Stimulated activated CD4-positive, alpha-beta T cell treated with anti-CD3 and anti-CD28 coated beads, Interleukin-4, amount 100 ng/mL, for 24 hours (primary cell): ENCODE data around the gene SF3B6.
"Not testable (repeated sequence)": the region's sequence is repeated elsewhere in the genome, so short reads cannot be mapped to it uniquely, and the experiment has no call there.

Experiments used
- DNase-seq: peaks from one replicate; pipeline ENCODE4 v3.0.0-alpha.2; 2020

SF3B6 gene, protein sequence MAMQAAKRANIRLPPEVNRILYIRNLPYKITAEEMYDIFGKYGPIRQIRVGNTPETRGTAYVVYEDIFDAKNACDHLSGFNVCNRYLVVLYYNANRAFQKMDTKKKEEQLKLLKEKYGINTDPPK

DNA sequence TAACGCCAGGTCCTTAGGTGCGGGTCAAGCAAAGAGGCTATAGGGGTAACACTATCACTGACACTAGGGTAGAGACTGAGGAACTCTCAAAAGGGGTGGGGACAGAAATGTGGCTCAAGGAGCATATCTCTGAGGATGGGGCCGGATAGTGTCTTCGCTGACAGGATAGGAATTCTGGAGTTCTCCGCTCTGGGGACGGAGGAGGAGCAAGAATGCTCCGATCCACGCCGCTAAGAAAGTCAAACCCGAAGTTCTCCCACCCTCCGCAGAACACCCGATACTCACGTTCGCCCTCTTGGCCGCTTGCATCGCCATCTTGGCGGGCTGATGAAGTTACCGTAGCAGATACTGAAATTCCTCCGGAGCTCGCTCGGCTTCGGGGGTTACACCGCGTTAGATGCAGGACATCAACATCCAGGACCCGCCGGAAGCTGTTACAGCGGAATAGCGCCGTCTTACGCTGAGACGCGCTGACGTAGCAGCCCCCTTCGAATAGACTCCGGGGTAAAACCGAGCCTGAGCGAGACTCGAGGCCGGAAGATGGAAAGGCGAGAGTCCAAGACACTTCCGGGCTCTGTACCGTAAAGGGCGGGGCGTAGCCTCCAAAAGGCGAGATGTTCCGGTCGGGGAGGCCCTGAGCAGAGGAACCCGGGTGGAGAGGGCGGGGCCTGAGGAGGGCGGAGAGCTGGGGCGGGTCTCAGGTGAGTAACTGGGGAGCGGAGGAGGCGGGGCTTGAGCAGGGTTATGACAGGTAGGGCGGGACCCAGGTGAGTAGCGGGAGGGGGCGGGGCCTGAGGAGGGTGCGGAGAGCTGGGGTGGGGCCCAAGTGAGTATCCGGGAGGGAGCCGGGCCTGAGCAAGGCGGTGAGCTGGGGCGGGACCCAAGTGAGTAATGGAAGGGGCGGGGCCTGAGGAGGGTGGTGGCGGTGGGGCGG is at the start of gene SF3B6:
Gene SF3B6 (minus strand): TSS at position 412 of the 934 bp plus-strand sequence. CDS start 97 bp downstream, at position 315.
- DNase-seq = peak; percentile 99

DNA sequence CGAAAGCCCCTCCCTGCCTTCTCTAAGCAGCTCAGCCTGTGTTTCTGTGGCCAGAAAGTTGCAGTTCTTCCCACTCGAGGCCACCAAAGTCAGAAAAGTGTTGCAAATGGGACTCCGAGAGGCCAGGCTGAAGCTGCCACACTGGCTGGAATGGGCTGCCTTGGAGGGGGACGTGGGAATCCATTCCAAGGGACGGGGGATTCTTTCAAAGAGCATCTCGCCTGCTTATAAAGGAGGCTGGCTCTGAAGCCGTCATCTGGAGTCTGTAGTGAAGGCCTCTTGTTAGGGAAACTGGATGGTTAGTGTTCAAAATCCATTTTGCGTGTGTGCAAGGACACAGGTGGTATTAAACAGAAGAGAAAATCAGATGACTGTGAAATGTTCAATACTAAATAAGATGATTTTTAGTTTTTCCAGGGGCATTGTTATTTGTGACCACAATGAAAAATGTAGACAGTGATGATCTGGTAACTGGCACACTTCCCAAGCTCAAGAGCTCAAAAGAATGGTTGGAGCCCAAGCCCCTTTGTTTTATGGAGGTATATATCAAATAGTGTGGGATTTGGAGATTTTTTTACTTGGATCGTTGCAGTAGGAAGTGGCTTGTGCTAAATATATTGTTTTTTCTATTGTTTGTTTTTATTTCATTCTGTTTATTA is 47.9 kb upstream of the SF3B6 start:
- no peak for DNase-seq

DNA sequence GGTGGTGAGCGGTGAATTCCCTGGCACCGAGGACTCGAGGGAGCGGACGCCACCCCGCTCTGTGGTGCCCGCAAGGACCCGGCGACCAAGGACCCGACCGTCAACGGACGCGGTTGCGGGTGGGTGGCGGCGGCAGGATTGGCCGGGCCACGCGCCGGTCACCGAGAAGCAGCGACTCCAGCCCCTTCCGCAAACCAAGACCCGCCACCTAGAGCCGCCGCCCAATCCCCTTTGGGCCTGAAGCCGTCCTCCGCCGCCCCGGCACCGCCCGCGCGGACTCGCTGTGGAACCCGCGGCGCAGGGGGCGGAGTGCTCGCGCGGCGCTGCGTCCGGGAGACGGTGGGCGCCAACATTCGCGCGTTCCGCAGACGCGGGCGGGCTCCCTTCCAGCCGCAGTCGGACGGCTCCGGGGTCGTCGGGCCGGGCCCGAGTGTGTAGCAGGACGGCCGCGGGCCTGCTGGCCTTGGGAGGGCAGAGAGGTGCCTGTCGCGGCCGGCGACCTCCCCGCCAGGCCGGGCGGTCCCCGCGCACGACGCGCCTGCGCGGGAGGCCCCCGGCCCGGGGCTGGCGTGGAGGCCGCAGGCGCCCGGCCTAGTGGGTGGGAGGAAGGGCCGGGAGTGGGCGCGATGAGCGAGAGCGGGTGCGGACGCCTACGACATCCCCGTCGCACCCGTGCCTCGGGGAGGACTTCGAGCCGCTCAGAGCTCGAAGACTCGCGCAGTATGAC is 47.2 kb upstream of the SF3B6 start, which contains the start of the genes FAM228B and PFN4:
Gene FAM228B (plus strand): TSS at position 275 of the 727 bp plus-strand sequence. CDS start 893 bp downstream, outside the sequence.
Gene PFN4 (minus strand): TSS at position 140 of the 727 bp plus-strand sequence. CDS start 799 bp downstream, outside the sequence.
- DNase-seq = peak; percentile 58

DNA sequence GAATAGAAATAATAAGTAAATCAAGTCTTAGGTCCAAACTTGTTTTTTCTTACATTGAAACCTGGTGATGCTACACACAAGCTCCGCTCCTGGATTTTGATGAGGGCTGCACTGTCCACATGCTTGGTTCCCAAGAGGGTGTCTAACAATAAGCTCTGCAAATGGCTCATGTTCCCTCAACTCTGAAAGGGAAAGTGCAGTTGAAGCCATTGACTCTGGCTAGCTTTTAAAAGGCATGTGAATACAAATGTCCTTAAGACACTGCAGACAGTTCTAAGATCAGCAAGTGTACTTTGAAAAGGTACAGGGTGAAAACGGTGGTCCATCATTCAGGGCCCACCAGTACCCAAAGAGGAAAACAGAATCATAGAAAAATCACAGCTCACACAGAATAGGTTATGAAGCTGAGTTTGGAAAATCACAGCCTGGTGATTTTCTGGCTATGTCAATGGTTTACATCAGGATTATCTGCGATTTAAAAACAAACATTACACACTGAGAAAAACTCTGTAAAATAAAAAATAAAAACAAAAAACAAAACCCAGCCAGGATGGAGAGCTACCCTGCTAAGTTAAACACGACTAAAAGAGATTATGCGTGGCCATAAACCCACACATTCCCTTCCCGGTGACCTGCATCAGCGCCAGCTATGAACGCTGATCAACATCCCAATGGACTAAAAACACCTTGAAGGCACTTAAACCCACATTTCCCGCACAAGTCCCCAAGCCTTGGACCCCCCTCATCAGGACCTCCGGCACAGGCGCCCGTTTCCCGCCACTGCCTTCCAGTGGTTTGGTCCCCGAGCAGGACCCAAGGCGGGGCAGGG is 46.5 kb upstream of the SF3B6 start:
- no peak for DNase-seq

DNA sequence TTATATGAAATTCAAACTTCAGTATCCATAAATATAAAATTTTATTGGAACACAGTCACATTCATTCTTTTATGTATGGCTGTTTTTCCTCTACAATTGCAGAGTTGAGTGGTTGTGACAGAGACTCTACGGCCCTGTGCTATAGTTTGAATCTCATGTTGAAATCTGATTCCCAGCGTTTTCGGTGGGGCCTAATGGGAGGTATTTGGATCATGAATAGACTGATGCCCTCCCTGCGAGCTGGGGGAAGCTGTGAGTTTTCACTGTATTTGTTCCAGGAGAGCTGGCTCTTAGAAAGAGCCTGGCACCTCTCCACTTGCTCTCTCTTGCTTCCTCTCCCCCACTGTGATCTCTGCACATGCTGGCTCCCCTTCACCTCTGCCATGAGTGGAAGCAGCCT is 45.3 kb upstream of the SF3B6 start:
- no peak for DNase-seq

DNA sequence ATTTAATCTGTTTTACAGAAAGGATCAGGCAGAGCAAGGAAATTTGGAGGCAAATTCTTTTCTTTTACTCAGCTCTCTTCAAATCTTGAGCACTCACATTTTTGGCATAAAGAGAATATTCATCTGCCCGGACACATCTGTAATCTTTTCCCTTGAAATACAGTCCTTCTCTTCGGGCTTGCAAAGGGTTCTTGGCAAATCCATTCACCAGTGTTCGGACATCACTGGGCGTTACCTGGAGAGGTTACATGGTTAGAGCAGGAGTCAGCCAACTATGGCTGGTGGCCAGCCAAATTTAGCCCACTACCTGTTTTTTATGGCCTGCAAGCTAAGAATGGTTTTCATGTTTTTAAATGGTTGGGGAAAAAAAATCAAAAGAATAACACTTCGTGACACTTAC is 44.9 kb upstream of the SF3B6 start:
- no peak for DNase-seq

DNA sequence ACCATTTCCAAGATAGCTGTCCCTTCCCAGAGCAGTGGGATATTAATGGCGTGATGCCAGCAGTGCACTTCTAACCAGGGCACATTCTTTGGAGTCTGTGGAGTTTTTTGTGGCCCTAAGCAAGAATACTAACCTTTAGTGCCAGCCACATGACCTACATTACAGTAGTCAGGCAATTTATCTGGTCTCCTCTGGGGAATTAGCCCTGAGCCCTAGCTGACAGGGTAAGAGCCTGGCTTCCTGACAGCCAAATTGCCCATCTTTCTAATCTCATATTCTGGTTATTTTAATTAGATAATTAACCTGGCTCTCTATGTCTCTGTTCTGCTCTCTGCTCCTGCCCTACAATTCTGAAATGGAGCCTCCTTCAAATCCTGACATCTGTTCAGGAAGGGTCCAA is 41.8 kb upstream of the SF3B6 start:
- no peak for DNase-seq

DNA sequence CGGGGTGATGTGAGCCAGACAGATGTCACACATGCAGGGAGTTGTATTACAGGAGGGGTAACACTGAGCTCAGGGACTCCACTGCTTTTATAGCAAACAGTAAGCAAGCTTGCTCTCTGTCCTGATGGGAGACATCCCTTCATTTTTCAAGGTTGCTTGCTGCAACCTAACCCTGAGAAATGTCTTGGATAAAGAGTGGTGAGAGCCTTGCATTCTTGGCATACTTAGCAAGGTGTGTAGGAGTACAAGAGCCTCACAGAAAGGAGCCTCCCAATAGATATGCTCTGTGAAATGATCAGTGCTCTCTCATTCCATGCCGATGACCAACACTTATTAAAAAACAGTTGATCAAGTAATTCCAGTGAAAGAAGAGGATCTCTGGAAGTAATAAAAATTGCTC is 38.9 kb upstream of the SF3B6 start:
- DNase-seq = no peak

DNA sequence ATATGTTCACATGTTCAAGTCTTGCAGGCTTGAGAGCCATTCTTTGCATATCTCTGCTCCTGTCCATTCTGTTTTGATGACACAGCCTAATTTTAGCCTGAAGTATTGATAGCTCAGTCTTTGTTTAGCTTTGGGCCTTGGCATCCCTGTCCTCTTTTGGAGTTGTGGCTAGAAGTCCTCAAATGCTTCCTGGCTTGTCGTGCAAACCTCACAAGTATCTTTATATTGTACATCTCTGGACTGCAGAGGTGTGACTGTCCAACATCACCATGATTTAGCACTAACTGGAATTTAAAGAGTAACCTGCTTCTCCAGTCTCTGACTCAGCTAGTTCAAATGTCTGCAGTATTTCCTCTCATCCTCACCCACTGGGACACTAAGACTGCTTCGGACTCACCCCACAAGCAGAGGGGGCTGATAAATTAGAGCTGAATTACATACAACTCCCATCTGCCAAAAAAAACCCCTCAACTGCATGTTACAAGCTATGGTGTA is 35.3 kb upstream of the SF3B6 start:
- DNase-seq = no peak

DNA sequence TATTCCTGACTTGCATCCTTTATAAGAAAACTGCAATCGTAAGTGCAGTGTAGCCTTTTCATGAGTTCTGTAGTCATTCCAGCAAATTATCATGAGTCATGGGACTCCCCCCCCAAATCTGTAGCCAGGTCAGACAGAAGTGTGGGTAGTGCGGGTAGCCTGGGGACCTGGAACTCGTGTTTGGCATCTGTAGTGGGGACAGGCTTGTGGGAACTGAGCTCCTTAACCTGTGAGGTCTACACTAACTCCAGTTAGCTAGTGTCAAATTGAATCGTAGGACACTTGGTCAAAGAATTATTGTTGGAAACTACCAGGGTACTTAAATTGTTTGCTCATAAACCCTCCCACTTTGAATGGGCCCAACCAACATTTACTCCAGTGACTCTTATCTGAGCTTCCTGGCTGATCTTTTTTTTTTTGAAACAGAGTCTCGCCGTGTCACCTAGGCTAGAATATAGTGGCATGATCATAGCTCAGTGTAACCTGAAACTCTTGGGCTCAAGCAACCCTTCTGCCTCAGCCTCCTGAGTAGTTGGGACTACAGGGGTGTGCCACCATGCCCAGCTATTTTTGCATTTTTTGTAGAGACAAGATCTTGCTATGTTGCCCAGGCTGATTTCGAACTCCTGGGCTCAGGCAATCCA is 34.7 kb upstream of the SF3B6 start:
- DNase-seq = no peak

DNA sequence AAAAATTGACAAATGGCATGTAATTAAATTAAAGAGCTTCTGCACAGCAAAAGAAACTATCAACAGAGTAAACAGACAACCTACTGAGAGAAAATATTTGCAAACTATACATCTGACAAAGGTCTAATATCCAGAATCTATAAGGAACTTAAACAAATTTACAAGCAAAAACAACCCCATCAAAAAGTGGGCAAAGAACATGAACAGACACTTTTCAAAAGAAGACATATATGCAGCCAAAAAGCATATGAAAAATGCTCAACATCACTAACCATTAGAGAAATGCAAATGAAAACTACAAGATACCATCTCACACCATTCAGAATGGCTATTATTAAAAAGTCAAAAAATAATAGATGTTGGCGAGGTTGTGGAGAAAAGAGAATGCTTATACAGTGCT is 33.3 kb upstream of the SF3B6 start:
- not testable (repeated sequence) for DNase-seq

DNA sequence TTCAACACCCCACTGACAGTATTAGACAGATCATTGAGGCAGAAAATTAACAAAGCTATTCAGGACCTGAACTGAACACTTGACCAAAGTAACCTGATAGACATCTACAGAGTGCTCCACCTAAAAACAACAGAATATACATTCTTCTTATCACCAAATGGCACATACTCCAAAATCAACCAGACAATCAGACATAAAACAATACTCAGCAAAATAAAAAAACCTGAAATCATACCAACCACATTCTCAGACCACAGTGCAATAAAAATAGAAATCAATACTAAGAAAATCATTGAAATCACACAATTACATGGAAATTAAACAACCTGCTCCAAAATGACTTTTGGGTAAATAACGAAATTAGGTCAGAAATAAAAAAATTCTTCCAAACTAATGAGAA is 31.2 kb upstream of the SF3B6 start:
- no peak for DNase-seq

DNA sequence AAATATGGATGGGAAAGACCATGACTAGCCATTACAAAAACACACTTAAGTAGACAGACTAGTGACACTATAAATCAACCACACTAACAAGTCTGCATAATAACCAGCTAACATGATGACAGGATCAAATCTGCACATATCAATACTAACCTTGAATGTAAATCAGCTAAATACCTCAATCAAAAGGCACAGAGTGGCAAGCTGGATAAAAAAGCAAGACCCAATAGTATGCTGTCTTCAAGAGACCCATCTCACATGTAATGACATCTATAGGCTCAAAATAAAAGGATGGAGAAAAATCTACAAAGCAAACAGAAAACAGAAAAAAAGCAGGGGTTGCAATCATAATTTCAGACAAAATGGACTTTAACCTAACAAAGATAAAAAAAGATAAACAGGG is 30.7 kb upstream of the SF3B6 start:
- DNase-seq = no peak

DNA sequence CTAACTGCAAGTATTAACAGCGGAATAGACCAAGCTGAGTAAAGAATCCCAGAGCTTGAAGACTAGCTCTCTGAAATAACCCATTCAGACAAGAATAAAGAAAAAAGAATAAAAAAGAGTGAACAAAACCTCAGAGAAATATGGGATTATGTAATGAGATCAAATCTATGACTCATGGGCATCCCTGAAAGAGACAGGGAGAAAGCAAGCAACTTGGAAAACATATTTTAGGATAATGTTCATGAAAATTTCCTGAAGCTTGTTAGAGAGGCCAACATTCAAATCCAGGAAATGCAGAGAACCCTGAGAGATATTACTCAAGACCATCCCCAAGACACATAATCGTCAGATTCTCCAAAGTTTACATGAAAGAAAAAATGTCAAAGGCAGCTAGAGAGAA is 29.7 kb upstream of the SF3B6 start:
- no peak for DNase-seq

DNA sequence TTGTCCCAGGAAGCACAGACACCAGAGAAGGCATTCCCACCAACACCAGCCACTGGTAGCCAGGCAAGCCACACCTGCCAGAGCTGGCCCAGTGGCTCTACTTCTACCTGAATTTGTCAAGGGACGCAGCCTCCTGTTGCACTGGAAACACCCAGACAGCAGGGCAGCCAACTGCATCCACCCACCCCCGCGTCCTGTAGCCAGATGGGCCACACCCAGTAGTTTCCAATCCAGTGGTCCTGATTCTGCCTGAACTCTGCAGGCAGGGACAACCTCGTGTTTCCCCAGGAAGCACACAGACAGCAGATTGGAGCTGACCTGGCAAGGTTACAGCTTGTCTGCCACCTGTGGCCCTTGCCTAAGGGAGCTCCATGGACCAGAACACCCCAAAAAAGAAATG is 28.8 kb upstream of the SF3B6 start:
- no peak for DNase-seq

DNA sequence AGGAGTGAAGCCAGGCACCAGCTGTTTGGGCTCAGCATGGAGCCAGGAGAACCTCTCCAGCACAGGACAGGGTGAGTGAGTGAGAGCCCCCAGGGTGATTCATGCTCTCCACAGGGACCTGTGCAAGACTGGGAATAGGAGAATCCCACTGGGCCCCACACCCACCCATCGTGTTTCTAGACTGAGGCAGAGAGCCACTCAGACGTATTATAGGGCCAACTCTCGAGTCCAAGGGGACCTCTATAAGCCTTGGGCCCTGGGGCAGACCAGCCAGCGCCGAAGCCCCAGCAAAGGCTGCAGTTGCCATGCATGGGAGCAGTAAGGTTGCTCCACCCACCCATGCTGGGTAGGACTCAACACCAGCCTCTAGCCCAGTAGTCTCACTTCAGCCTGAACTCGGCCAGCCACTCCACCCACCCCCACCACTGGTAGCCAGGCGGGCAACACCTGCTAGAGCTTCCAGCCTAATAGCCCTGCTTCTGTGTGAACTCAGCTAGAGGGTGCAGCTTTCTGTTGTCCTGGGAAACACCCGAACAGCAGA is 28.1 kb upstream of the SF3B6 start:
- no peak for DNase-seq

DNA sequence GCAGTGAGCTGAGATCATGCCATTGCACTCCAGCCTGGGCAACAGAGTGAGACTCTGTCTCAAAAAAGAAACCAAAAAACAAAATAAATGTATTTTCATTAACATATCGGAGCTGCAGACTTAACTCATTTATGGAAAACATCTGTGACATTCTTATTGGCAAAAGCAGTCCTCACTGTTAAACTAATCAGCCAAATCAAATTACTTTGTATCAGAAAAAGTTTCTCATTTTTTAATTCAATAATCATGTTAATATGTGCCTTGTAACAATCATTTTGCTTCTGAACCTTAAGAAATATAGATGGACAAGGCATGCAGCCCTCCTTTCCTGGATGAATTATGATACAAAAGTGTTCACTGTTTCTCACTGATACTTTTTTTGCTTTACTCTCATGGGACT is 26.6 kb upstream of the SF3B6 start:
- no peak for DNase-seq

DNA sequence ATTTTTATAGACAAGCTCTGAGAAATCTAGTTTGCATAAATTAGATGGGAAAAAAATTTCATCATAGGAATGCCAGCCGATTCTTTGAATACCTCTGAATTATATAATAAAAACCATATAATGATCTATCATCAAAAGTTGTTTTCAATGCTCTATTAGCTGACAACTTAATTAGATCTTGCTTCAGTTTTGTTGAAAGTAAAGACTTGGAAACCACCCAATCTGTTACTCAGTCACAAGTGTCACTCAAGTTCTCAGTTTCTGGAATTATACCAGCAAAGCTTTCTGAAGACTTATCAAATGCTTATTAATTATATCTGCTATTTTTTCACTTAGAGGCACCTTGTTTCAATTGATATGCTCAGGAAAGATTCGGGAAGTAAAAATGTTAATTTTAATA is 25.9 kb upstream of the SF3B6 start:
- DNase-seq = no peak

DNA sequence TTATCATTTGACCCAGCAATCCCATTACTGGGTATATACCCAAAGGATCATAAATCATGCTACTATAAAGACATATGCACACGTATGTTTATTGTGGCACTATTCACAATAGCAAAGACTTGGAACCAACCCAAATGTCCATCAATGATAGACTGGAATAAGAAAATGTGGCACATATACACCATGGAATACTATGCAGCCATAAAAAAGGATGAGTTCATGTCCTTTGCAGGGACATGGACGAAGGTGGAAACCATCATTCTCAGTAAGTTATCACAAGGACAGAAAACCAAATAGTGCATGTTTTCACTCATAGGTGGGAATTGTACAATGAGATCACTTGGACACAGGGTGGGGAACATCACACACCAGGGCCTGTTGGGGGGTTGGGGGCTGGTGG is 24.6 kb upstream of the SF3B6 start:
- DNase-seq = not testable (repeated sequence)

DNA sequence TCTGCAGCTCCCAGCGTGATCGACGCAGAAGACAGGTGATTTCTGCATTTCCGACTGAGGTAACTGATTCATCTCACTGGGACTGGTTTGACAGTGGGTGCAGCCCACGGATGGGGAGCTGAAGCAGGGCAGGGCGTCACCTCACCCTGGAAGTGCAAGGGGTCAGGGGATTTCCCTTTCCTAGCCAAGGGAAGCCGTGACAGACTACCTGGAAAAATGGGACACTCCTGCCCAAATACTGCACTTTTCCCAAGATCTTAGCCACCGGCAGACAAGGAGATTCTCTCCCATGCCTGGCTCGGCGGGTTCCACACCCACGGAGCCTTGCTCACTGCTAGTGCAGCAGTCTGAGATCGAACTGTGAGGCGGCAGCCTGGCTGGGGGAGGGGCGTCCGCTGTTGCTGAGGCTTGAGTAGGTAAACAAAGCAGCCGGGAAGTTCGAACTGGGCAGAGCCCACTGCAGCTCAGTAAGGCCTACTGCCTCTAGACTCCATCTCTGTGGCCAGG is 19.1 kb upstream of the SF3B6 start:
- DNase-seq = not testable (repeated sequence)

DNA sequence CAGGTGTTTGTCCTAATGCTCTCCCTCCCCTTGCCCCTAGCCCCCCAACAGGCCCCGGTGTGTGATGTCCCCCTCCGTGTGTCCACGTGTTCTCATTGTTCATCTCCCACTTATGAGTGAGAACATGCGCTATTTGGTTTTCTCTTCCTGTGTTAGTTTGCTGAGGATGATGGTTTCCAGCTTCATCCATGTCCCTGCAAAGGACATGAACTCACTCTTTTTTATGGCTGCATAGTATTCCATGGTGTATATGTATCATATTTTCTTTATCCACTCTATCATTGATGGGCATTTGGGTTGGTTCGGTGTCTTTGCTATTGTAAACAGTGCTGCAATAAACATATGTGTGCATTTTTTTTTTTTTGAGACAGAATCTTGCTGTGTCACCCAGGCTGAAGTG is 17.1 kb upstream of the SF3B6 start:
- not testable (repeated sequence) for DNase-seq
